ENCODE measurements around the gene SIRT6. TPM values are rescaled to one million over a fixed set of nuclear protein-coding genes. Genes with fewer than 3 reads are reported as not detected.

SIRT6 gene
- total and polyA plus RNA-seq, 9 of the 15 experiments (the other 6 are each of a cell fraction or from before 2014, with no cell fraction given): 1.4 to 41.1 (median 10.2) TPM

GRCh38 chr19:4181053-4181508 lies 1.3 kb downstream of the SIRT6 start (continued):
- no peak for TF ChIP-seq GMEB1 (CRISPR knock-in tag; IDR thresholded peaks at IDR 0.05)
- TF ChIP-seq RCOR1 (IDR thresholded peaks at IDR 0.05; ENCODE audit: borderline replicate concordance in 1 of 2, low read depth in 2 of 2, low read length in 2 of 2): peak in 1 of 2 experiments; percentile 31; a peak in 1 of 4 replicates
- TF ChIP-seq ZBTB2 (IDR thresholded peaks at IDR 0.05): no peak
- TF ChIP-seq ZNF551 (CRISPR knock-in tag; IDR thresholded peaks at IDR 0.05): no peak
- no peak for TF ChIP-seq ZNF124 (CRISPR knock-in tag; IDR thresholded peaks at IDR 0.05)
- peak; percentile 29 for TF ChIP-seq MXD1 (CRISPR knock-in tag; IDR thresholded peaks at IDR 0.05; ENCODE audit: borderline replicate concordance, poor library complexity, severe bottlenecking)
- no peak for TF ChIP-seq CC2D1A (IDR thresholded peaks at IDR 0.05)
- no peak for TF ChIP-seq ZNF584 (CRISPR knock-in tag; IDR thresholded peaks at IDR 0.05; ENCODE audit: low read depth)
- no peak for TF ChIP-seq STAT5B (CRISPR knock-in tag; IDR thresholded peaks at IDR 0.05)
- no peak for TF ChIP-seq BRD9 (IDR thresholded peaks at IDR 0.05; ENCODE audit: low read depth, partially characterized antibody)
- TF ChIP-seq CTBP1 (IDR thresholded peaks at IDR 0.05; ENCODE audit: borderline replicate concordance): peak; percentile 51; the same call in 1 of the 2 replicates
- TF ChIP-seq ILF3 (IDR thresholded peaks at IDR 0.05; ENCODE audit: borderline replicate concordance): no peak
- peak; percentile 40; the same call in 1 of the 2 replicates for TF ChIP-seq RBFOX2 (IDR thresholded peaks at IDR 0.05; ENCODE audit: low read depth, low read length)
- no peak for TF ChIP-seq HMGXB4 (CRISPR knock-in tag; IDR thresholded peaks at IDR 0.05)
- TF ChIP-seq MIER1 (IDR thresholded peaks at IDR 0.05; ENCODE audit: low read depth): no peak
- TF ChIP-seq TEAD4 (IDR thresholded peaks at IDR 0.05; ENCODE audit: low read length): no peak
- TF ChIP-seq TEAD4 (CRISPR knock-in tag; IDR thresholded peaks at IDR 0.05; ENCODE audit: borderline replicate concordance): no peak
- 0 out of 2 replicates have a peak, but pooled peaks have one; percentile 14 for TF ChIP-seq TAL1 (IDR thresholded peaks at IDR 0.05)
- TF ChIP-seq MEIS2 (IDR thresholded peaks at IDR 0.05; ENCODE audit: partially characterized antibody): peak; percentile 59
- peak; percentile 40; the same call in 1 of the 2 replicates for TF ChIP-seq VEZF1 (CRISPR knock-in tag; IDR thresholded peaks at IDR 0.05)
- no peak for TF ChIP-seq NR2C1 (IDR thresholded peaks at IDR 0.05)
- no peak for TF ChIP-seq NR2C1 (tag; IDR thresholded peaks at IDR 0.05)

All from K562 (cell line).